Upper lobe of left lung (tissue), 6 donors: Measurements from ENCODE around the gene OAT. TPM values are rescaled to one million over a fixed set of nuclear protein-coding genes. Genes with fewer than 3 reads are reported as not detected.

Experiments used
- ATAC-seq, 2 donors: fragments of 200-7000 bp; cut with Tn5 transposase; one replicate each; pipeline ENCODE4 v1.9.1; 2022; ENCODE audit warnings: mild to moderate bottlenecking in 2 of 2, moderate library complexity in 2 of 2; ENCODE audit not compliant: low FRiP score in 2 of 2
- DNase-seq, 2 donors: peaks; one replicate each; pipeline ENCODE4 v3.0.0-alpha.2; 2019 to 2020
- H3K27ac ChIP-seq, 4 donors: fragments of 200-600 bp; sonication (generic); one replicate each; pipeline ENCODE4 v1.5.1; 2016 to 2019
- H3K27me3 ChIP-seq, 4 donors: fragments of 200-600 bp; sonication (generic); one replicate each; pipeline ENCODE4 v1.5.1; 2017 to 2019
- H3K36me3 ChIP-seq, 4 donors: fragments of 200-600 bp; sonication (generic); one replicate each; pipeline ENCODE4 v1.5.1; 2016 to 2019
- H3K4me1 ChIP-seq, 4 donors: fragments of 200-600 bp; sonication (generic); one replicate each; pipeline ENCODE4 v1.5.1; 2018 to 2019
- H3K4me3 ChIP-seq, 4 donors: fragments of 200-600 bp; sonication (generic); one replicate each; pipeline ENCODE4 v1.5.1; 2017 to 2019; ENCODE audit warnings: mild to moderate bottlenecking in 2 of 4, moderate library complexity in 1 of 4
- H3K9me3 ChIP-seq, 4 donors: fragments of 200-600 bp; sonication (generic); one replicate each; pipeline ENCODE4 v1.5.1; 2018 to 2019
- CTCF ChIP-seq, 6 experiments: fragments of 450-650 bp in 4 of 6; fragments of 200-600 bp in 2 of 6; sonication (generic) in 2 of 6; IDR thresholded peaks; one replicate each; pipeline ENCODE4 v1.5.1; 2016 to 2019; ENCODE audit warnings: antibody characterized with exemption in 6 of 6
- EP300 ChIP-seq, 4 donors: sonication (generic); formaldehyde crosslinking; IDR thresholded peaks; one replicate each; pipeline ENCODE4 v1.5.1; 2017; ENCODE audit warnings: antibody characterized with exemption in 4 of 4, control low read depth in 2 of 4
- POLR2A ChIP-seq, 4 donors: fragments of 450-650 bp; IDR thresholded peaks; one replicate each; pipeline ENCODE4 v1.5.1; 2016 to 2017; ENCODE audit warnings: antibody characterized with exemption in 4 of 4, mild to moderate bottlenecking in 2 of 4
- POLR2AphosphoS5 ChIP-seq, 2 donors: sonication (generic); formaldehyde crosslinking; IDR thresholded peaks; one replicate each; pipeline ENCODE4 v1.5.1; 2017; ENCODE audit warnings: antibody characterized with exemption in 2 of 2
- WGBS, 2 donors: methylation state at CpG; one replicate each; pipeline ENCODE4 v1.1.5; 2017 to 2018; 5-methylcytosine and 5-hydroxymethylcytosine counted together
- total RNA-seq, 6 donors: library from RNA; depleted of rRNA in 4 of 6; stranded (reverse); fragments of >200 nt in 4 of 6; gene quantifications; one replicate each; pipeline versions ENCODE4 v1.1.0 to v1.2.1, GENCODE V29; 2016 to 2021
- donor health status: DM: no; HTN: no; CAD: no; lungs with moderate emphysema.
- donor health status: DM: no; HTN: yes; CAD: no; lungs with severe emphysema.

Gene OAT
- total RNA-seq, 6 donors from 2014 or later, result 21.0 to 82.7 (median 48.0) TPM

- Histone ChIP-seq H3K4me1 (no peaks in the 10 kb centered on the region), H3K27ac (no peak overlapping the region), H3K27me3 (no peaks in the 10 kb centered on the region), H3K9me3 (no peaks in the 10 kb centered on the region), H3K4me3 (no peak overlapping the region), H3K36me3 (no peaks in the 10 kb centered on the region)
- 84 to 85% methylated on average over 4 of the region's 4 CpGs for WGBS, 2 donors
- TF ChIP-seq POLR2AphosphoS5 (IDR thresholded peaks at IDR 0.05) (no peak), CTCF (IDR thresholded peaks at IDR 0.05) (no peak), EP300 (IDR thresholded peaks at IDR 0.05) (no peak), POLR2A (IDR thresholded peaks at IDR 0.05) (no peak)
- DNase-seq (no peak), ATAC-seq (no peak)
Observed at GRCh38 chr10:124369066-124369465, 49.7 kb downstream of the OAT start.

- WGBS, 2 donors, result 83 to 85% methylated on average over 14 to 18 of the region's 18 CpGs
- no peaks in the 10 kb centered on the region for H3K27me3 ChIP-seq
- no peak for TF ChIP-seq POLR2A (IDR thresholded peaks at IDR 0.05)
- no peak for TF ChIP-seq CTCF (IDR thresholded peaks at IDR 0.05)
- no peak for TF ChIP-seq EP300 (IDR thresholded peaks at IDR 0.05)
- no peak for TF ChIP-seq POLR2AphosphoS5 (IDR thresholded peaks at IDR 0.05)
- ATAC-seq (no peak), DNase-seq (no peak)
- no peak overlapping the region for H3K27ac ChIP-seq
- no peak overlapping the region for H3K4me3 ChIP-seq
- no peaks in the 10 kb centered on the region for H3K4me1 ChIP-seq
- no peaks in the 10 kb centered on the region for H3K36me3 ChIP-seq
- no peaks in the 10 kb centered on the region for H3K9me3 ChIP-seq
Observed at GRCh38 chr10:124367936-124368335, 50.8 kb downstream of the OAT start.

GRCh38 chr10:124367414-124367813, 51.3 kb downstream of the OAT start:
- no peak for TF ChIP-seq POLR2A (IDR thresholded peaks at IDR 0.05)
- TF ChIP-seq EP300 (IDR thresholded peaks at IDR 0.05), result no peak
- no peak for TF ChIP-seq POLR2AphosphoS5 (IDR thresholded peaks at IDR 0.05)
- H3K4me1 ChIP-seq, result no peaks in the 10 kb centered on the region
- no peaks in the 10 kb centered on the region for H3K9me3 ChIP-seq
- DNase-seq (no peak), ATAC-seq (no peak)
- H3K36me3 ChIP-seq, result no peaks in the 10 kb centered on the region
- WGBS, 2 donors, result 100% methylated on average over 3 to 4 of the region's 4 CpGs
- H3K27me3 ChIP-seq, result no peaks in the 10 kb centered on the region
- no peak overlapping the region for H3K4me3 ChIP-seq
- no peak overlapping the region for H3K27ac ChIP-seq

- no peak overlapping the region for H3K27ac ChIP-seq
- no peak overlapping the region for H3K4me3 ChIP-seq
- WGBS, 2 donors, result 53 to 63% methylated on average over 3 to 7 of the region's 7 CpGs
- H3K27me3 ChIP-seq, result no peaks in the 10 kb centered on the region
- DNase-seq, result no peak
- no peak for ATAC-seq
- TF ChIP-seq EP300 (IDR thresholded peaks at IDR 0.05), result no peak
- TF ChIP-seq POLR2A (IDR thresholded peaks at IDR 0.05), result no peak
- no peak for TF ChIP-seq CTCF (IDR thresholded peaks at IDR 0.05)
- TF ChIP-seq POLR2AphosphoS5 (IDR thresholded peaks at IDR 0.05), result no peak
- H3K36me3 ChIP-seq, result no peaks in the 10 kb centered on the region
- H3K4me1 ChIP-seq, result no peaks in the 10 kb centered on the region
- no peaks in the 10 kb centered on the region for H3K9me3 ChIP-seq
Observed at GRCh38 chr10:124366825-124367224, 51.9 kb downstream of the OAT start.

- Histone ChIP-seq H3K36me3 (no peaks in the 10 kb centered on the region), H3K9me3 (no peaks in the 10 kb centered on the region), H3K27ac (no peak overlapping the region), H3K27me3 (no peaks in the 10 kb centered on the region), H3K4me1 (no peaks in the 10 kb centered on the region), H3K4me3 (no peak overlapping the region)
- 73% methylated on average over 5 of the region's 5 CpGs for WGBS, 2 donors
- DNase-seq (no peak), ATAC-seq (no peak)
- TF ChIP-seq POLR2A (IDR thresholded peaks at IDR 0.05) (no peak), POLR2AphosphoS5 (IDR thresholded peaks at IDR 0.05) (no peak), EP300 (IDR thresholded peaks at IDR 0.05) (no peak), CTCF (IDR thresholded peaks at IDR 0.05) (no peak)
Observed at GRCh38 chr10:124366343-124366742, 52.4 kb downstream of the OAT start.
